Measurements from ENCODE around the gene GRIN2C.

Gene GRIN2C

DNA sequence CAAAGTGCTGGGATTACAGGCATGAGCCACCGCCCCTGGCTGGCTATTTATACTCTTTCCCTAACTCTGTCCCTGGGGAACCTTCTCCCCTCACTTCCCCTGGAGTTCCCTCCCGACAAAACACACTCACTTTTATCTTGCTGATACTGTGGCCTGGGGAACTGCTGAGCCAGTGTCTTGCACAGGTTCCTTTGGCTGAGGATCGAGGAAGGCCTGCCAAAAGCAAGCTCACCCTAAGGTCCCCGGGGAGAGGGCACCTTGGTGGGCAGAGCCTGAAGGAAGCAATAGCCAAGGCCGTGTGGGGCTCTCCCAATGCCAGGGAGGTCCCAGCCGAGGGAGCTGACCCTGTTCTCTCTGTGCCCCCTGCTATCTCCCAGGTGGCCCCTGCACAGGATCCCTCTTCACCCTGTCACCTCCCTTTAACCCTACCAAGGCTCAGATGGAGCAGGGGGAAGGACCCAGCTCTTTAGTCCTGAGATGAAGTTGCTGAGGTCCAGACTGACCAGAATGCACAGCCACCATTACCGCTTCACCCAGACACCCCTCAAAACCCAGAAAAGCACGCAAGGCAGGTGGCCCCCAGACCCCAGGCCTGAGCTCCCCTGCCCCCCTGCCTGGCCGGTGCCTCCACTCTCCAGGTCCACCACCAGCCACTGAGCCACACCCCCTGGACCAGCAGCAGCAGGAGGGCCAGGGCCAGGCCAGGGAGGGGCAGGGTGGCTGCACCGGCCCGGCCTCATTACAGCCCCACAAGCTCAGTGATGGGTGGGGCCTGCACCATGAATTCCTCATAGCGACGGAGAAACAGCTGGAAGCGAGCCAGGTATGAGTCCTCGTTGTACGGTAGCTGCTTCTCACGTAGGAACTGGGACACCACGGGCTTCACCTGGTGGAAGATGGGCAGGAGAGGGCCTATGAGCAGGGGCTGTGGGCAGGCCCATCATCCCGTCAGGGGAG is 18.2 kb upstream of the GRIN2C start:
- ChIA-PET CTCF (interaction anchor here (0.6 to 1.6 kb wide), 8 partner anchors 15 to 1027 kb away, joined by 3 to 14 read pairs (median 3); no protein-coding TSS in a partner anchor), POLR2A (interaction anchor here (0.7 to 1.2 kb wide), 4 partner anchors 25 to 95 kb away, joined by 3 to 5 read pairs (median 3); partner anchors contain the start of genes HID1 and OTOP2)
- no peaks in the 10 kb centered on the region for H3K36me3 ChIP-seq (ENCODE audit: control insufficient read depth in 2 of 2, insufficient read depth in 1 of 2, low read length in 2 of 2)
- H3K9me3 ChIP-seq (ENCODE audit: control insufficient read depth, insufficient read depth, low read depth, low read length), result no peaks in the 10 kb centered on the region
- no peak overlapping the region for H3K4me3 ChIP-seq (ENCODE audit: low read depth, low read length)
- no peak overlapping the region for H3K27ac ChIP-seq (ENCODE audit: extremely low read depth, low read depth, low read length)
- peaks cover 4% of the 10 kb centered on the region; the same call in 1 of the 2 replicates for H3K4me1 ChIP-seq (ENCODE audit: control insufficient read depth, insufficient read depth, low read length)
- no peak for TF ChIP-seq ZNF311 (tag by site-specific recombination; IDR thresholded peaks at IDR 0.05; ENCODE audit: borderline replicate concordance)
- peak; percentile 42; the same call in 1 of the 2 replicates for TF ChIP-seq SP3 (tag by site-specific recombination; IDR thresholded peaks at IDR 0.05)
- TF ChIP-seq ZIC2 (tag by site-specific recombination; IDR thresholded peaks at IDR 0.05), result peak; percentile 8; the same call in 1 of the 2 replicates
- no peak for TF ChIP-seq ZNF501 (tag by site-specific recombination; IDR thresholded peaks at IDR 0.05)
- TF ChIP-seq, protein P1, sequence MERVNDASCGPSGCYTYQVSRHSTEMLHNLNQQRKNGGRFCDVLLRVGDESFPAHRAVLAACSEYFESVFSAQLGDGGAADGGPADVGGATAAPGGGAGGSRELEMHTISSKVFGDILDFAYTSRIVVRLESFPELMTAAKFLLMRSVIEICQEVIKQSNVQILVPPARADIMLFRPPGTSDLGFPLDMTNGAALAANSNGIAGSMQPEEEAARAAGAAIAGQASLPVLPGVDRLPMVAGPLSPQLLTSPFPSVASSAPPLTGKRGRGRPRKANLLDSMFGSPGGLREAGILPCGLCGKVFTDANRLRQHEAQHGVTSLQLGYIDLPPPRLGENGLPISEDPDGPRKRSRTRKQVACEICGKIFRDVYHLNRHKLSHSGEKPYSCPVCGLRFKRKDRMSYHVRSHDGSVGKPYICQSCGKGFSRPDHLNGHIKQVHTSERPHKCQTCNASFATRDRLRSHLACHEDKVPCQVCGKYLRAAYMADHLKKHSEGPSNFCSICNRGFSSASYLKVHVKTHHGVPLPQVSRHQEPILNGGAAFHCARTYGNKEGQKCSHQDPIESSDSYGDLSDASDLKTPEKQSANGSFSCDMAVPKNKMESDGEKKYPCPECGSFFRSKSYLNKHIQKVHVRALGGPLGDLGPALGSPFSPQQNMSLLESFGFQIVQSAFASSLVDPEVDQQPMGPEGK (tag by site-specific recombination; IDR thresholded peaks at IDR 0.05), result peak; percentile 43; the same call in 1 of the 2 replicates
- TF ChIP-seq ZBTB48 (tag by site-specific recombination; IDR thresholded peaks at IDR 0.05), result peak; percentile 97
- TF ChIP-seq, protein P2, sequence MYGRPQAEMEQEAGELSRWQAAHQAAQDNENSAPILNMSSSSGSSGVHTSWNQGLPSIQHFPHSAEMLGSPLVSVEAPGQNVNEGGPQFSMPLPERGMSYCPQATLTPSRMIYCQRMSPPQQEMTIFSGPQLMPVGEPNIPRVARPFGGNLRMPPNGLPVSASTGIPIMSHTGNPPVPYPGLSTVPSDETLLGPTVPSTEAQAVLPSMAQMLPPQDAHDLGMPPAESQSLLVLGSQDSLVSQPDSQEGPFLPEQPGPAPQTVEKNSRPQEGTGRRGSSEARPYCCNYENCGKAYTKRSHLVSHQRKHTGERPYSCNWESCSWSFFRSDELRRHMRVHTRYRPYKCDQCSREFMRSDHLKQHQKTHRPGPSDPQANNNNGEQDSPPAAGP (tag by site-specific recombination; IDR thresholded peaks at IDR 0.05), result 0 out of 2 replicates have a peak, but pooled peaks have one; percentile 39
- TF ChIP-seq TCF7L2 (IDR thresholded peaks at IDR 0.05; ENCODE audit: borderline replicate concordance, low read depth, low read length), result no peak
- 0 out of 2 replicates have a peak, but pooled peaks have one; percentile 19 for TF ChIP-seq KLF9 (tag by site-specific recombination; IDR thresholded peaks at IDR 0.05; ENCODE audit: low read depth)
- peak; percentile 20; the same call in 1 of the 2 replicates for TF ChIP-seq SP2 (tag by site-specific recombination; IDR thresholded peaks at IDR 0.05)
- no peak for TF ChIP-seq ZNF423 (tag by site-specific recombination; IDR thresholded peaks at IDR 0.05)
- peak; percentile 68 for TF ChIP-seq KLF1 (tag by site-specific recombination; IDR thresholded peaks at IDR 0.05)

DNA sequence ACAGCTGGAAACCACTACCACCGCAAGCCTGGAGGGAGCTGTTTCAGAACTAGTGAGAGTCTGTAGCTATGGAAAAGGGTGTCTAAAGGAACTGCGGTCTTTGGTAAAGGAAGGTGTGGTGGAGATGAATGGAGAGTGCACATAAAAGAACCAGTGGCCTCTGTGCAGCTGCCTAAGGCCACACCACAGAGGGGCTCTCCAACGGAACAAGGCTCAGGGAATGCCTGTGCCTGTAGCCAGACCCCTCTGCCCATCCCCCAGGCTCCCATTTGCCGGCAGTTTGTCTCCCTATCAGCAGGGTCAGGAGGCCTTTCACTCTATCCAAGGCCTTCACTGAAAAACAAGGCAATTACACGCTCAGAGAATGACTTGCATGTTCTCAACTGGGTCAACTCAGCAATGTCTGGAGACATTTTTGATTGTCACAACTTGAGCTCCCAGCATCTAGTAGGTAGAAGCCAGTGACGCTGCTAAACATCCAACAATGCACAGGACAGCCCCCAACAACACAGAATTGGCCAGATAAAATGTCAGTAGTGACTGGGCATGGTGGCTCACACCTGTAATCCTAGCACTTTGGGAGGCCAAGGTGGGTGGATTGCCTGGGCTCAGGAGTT is 16.4 kb upstream of the GRIN2C start:
- no peak overlapping the region for H3K27ac ChIP-seq (ENCODE audit: extremely low read depth, low read depth, low read length)

More for the DNA sequence above, 16.4 kb upstream of the GRIN2C start:
- H3K4me1 ChIP-seq (ENCODE audit: control insufficient read depth, insufficient read depth, low read length), result peaks cover 10% of the 10 kb centered on the region
- no peaks in the 10 kb centered on the region for H3K9me3 ChIP-seq (ENCODE audit: control insufficient read depth, insufficient read depth, low read depth, low read length)
- peaks cover 0 to 6% of the 10 kb centered on the region in 2 experiments; a peak in 1 of 3 replicates for H3K36me3 ChIP-seq (ENCODE audit: control insufficient read depth in 2 of 2, insufficient read depth in 1 of 2, low read length in 2 of 2)
- POLR2A ChIA-PET, result interaction anchor here (0.9 kb wide), 1 partner anchor 11 kb away, joined by 3 read pairs; no protein-coding TSS in a partner anchor
- H3K4me3 ChIP-seq (ENCODE audit: low read depth, low read length), result no peak overlapping the region
- CTCF ChIA-PET, result interaction anchor here (0.6 to 7.4 kb wide), 5 partner anchors 11 to 74 kb away, joined by 3 to 83 read pairs (median 3); partner anchors contain the start of genes GRIN2C and OTOP2
- TF ChIP-seq ZSCAN23 (tag by site-specific recombination; IDR thresholded peaks at IDR 0.05), result no peak
- TF ChIP-seq ZNF548 (tag by site-specific recombination; IDR thresholded peaks at IDR 0.05), result no peak
- TF ChIP-seq ZNF248 (tag by site-specific recombination; IDR thresholded peaks at IDR 0.05), result no peak
- no peak for TF ChIP-seq ZNF121 (tag by site-specific recombination; IDR thresholded peaks at IDR 0.05)
- TF ChIP-seq, protein P3, sequence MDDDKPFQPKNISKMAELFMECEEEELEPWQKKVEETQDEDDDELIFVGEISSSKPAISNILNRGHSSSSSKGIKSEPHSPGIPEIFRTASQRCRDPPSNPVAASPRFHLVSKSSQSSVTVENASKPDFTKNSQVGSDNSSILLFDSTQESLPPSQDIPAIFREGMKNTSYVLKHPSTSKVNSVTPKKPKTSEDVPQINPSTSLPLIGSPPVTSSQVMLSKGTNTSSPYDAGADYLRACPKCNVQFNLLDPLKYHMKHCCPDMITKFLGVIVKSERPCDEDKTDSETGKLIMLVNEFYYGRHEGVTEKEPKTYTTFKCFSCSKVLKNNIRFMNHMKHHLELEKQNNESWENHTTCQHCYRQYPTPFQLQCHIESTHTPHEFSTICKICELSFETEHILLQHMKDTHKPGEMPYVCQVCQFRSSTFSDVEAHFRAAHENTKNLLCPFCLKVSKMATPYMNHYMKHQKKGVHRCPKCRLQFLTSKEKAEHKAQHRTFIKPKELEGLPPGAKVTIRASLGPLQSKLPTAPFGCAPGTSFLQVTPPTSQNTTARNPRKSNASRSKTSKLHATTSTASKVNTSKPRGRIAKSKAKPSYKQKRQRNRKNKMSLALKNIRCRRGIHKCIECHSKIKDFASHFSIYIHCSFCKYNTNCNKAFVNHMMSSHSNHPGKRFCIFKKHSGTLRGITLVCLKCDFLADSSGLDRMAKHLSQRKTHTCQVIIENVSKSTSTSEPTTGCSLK (tag by site-specific recombination; IDR thresholded peaks at IDR 0.05), result no peak
- TF ChIP-seq REPIN1 (tag by site-specific recombination; IDR thresholded peaks at IDR 0.05; ENCODE audit: low read depth), result no peak
- no peak for TF ChIP-seq ZNF341 (tag by site-specific recombination; IDR thresholded peaks at IDR 0.05; ENCODE audit: low read depth)
- TF ChIP-seq, protein P4, sequence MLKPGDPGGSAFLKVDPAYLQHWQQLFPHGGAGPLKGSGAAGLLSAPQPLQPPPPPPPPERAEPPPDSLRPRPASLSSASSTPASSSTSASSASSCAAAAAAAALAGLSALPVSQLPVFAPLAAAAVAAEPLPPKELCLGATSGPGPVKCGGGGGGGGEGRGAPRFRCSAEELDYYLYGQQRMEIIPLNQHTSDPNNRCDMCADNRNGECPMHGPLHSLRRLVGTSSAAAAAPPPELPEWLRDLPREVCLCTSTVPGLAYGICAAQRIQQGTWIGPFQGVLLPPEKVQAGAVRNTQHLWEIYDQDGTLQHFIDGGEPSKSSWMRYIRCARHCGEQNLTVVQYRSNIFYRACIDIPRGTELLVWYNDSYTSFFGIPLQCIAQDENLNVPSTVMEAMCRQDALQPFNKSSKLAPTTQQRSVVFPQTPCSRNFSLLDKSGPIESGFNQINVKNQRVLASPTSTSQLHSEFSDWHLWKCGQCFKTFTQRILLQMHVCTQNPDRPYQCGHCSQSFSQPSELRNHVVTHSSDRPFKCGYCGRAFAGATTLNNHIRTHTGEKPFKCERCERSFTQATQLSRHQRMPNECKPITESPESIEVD (tag by site-specific recombination; IDR thresholded peaks at IDR 0.05), result no peak
- no peak for TF ChIP-seq ZNF501 (tag by site-specific recombination; IDR thresholded peaks at IDR 0.05)
- TF ChIP-seq ZNF658 (tag by site-specific recombination; IDR thresholded peaks at IDR 0.05), result no peak
- no peak for TF ChIP-seq ZFP37 (tag by site-specific recombination; IDR thresholded peaks at IDR 0.05)

Measured in HEK293 (cell line).